Neural cell (in vitro differentiated cells): ENCODE results near the gene ZNF784. TPM values are rescaled to one million over a fixed set of nuclear protein-coding genes. Genes with fewer than 3 reads are reported as not detected.

Experiments
- H2AFZ ChIP-seq: fragments of 200-600, 300-800 bp; sonication (generic), shearing (Covaris generic); 2 replicates; pipeline ENCODE4 v1.6.0; 2014; ENCODE audit warnings: low read depth, mild to moderate bottlenecking, antibody characterized with exemption, low read length, moderate library complexity
- H3F3A ChIP-seq: fragments of 200-600 bp; shearing (Covaris generic); 2 replicates; pipeline ENCODE4 v1.6.1; 2016; ENCODE audit warnings: mild to moderate bottlenecking, moderate library complexity, mixed read lengths, antibody characterized with exemption, low read length; ENCODE audit not compliant: insufficient read depth, poor library complexity, severe bottlenecking
- H3K27ac ChIP-seq: fragments of 200-600, 300-800 bp; sonication (generic), shearing (Covaris generic); 2 replicates; pipeline ENCODE4 v1.5.1; 2014; ENCODE audit warnings: mild to moderate bottlenecking, low read length, moderate library complexity
- H3K27me3 ChIP-seq: fragments of 300-800, 200-600 bp; sonication (generic), shearing (Covaris generic); 2 replicates; pipeline ENCODE4 v1.6.0; 2014; ENCODE audit warnings: mild to moderate bottlenecking, low read depth, low read length, moderate library complexity; ENCODE audit not compliant: insufficient read depth
- H3K36me3 ChIP-seq: fragments of 300-800, 200-600 bp; sonication (generic), shearing (Covaris generic); 2 replicates; pipeline ENCODE4 v1.5.1; 2014; ENCODE audit warnings: mild to moderate bottlenecking, antibody characterized with exemption, low read length, moderate library complexity; ENCODE audit not compliant: insufficient read depth
- H3K4me2 ChIP-seq: fragments of 300-800, 200-600 bp; sonication (generic), shearing (Covaris generic); 2 replicates; pipeline ENCODE4 v1.6.0; 2014; ENCODE audit warnings: mild to moderate bottlenecking, low read length
- H3K4me3 ChIP-seq: fragments of 300-800, 200-600 bp; sonication (generic), shearing (Covaris generic); 2 replicates; pipeline ENCODE4 v1.5.1; 2014; ENCODE audit warnings: mild to moderate bottlenecking, low read length, moderate library complexity
- H3K79me2 ChIP-seq: fragments of 200-600 bp; shearing (Covaris generic); replicated peaks from 2 replicates; pipeline ENCODE4 v1.6.0; 2014; ENCODE audit warnings: mild to moderate bottlenecking, low read length, moderate library complexity; ENCODE audit not compliant: insufficient read depth
- H3K9ac ChIP-seq: fragments of 300-800, 200-600 bp; sonication (generic), shearing (Covaris generic); 2 replicates; pipeline ENCODE4 v1.6.1; 2016; ENCODE audit warnings: mild to moderate bottlenecking, low read length, mixed read lengths
- H3K9me2 ChIP-seq: fragments of 200-600 bp; shearing (Covaris generic); 2 replicates; pipeline ENCODE4 v1.6.1; 2016; ENCODE audit warnings: mild to moderate bottlenecking, low read length, mixed read lengths; ENCODE audit not compliant: insufficient read depth
- H3K9me3 ChIP-seq: fragments of 200-600, 300-800 bp; sonication (generic), shearing (Covaris generic); 2 replicates; pipeline ENCODE4 v1.6.1; 2016; ENCODE audit warnings: mild to moderate bottlenecking, mixed run types, low read length, moderate library complexity, mixed read lengths
- H4K20me1 ChIP-seq: fragments of 200-600 bp; shearing (Covaris generic); 2 replicates; pipeline ENCODE4 v1.6.1; 2016; ENCODE audit warnings: mild to moderate bottlenecking, mixed run types; ENCODE audit not compliant: insufficient read depth
- CTCF ChIP-seq: fragments of 450-650 bp; IDR thresholded peaks from 2 replicates; pipeline ENCODE4 v1.5.1; 2014; ENCODE audit warnings: antibody characterized with exemption, mild to moderate bottlenecking, moderate library complexity; ENCODE audit not compliant: poor library complexity, severe bottlenecking
- EP300 ChIP-seq: fragments of 450-650 bp; conservative IDR thresholded peaks from 2 replicates; pipeline ENCODE4 v1.6.1; 2014; ENCODE audit warnings: antibody characterized with exemption, mild to moderate bottlenecking, moderate library complexity; ENCODE audit not compliant: poor library complexity, severe bottlenecking
- EZH2 ChIP-seq: fragments of 200-600, 300-800 bp; shearing (Covaris generic), sonication (generic); IDR thresholded peaks from 2 replicates; pipeline ENCODE4 v1.6.1; 2014; ENCODE audit warnings: antibody characterized with exemption, low read length, borderline replicate concordance, mild to moderate bottlenecking; ENCODE audit not compliant: insufficient read depth, poor library complexity, severe bottlenecking
- MXI1 ChIP-seq: fragments of 450-650 bp; conservative IDR thresholded peaks from 2 replicates; pipeline ENCODE4 v1.6.1; 2014; ENCODE audit warnings: antibody characterized with exemption, mild to moderate bottlenecking; ENCODE audit not compliant: poor library complexity, severe bottlenecking
- POLR2AphosphoS5 ChIP-seq: IDR thresholded peaks from 2 replicates; pipeline ENCODE4 v1.6.1; 2012
- RAD21 ChIP-seq: fragments of 450-650 bp; conservative IDR thresholded peaks from 2 replicates; pipeline ENCODE4 v1.6.1; 2014; ENCODE audit warnings: antibody characterized with exemption, mild to moderate bottlenecking, moderate library complexity
- REST ChIP-seq: IDR thresholded peaks from 2 replicates; pipeline ENCODE4 v1.6.1; 2012; ENCODE audit warnings: borderline replicate concordance
- SMC3 ChIP-seq: fragments of 450-650 bp; conservative IDR thresholded peaks from 2 replicates; pipeline ENCODE4 v1.6.1; 2014; ENCODE audit warnings: antibody characterized with exemption, mild to moderate bottlenecking, moderate library complexity; ENCODE audit not compliant: poor library complexity
- TAF1 ChIP-seq: IDR thresholded peaks from 2 replicates; pipeline ENCODE4 v1.6.1; 2012; ENCODE audit warnings: low read depth
- polyA plus RNA-seq: library from polyadenylated mRNA; depleted of rRNA; stranded (reverse); fragments of >200 nt; gene quantifications from 2 replicates; pipeline ENCODE4 v1.2.3, GENCODE V29; 2014

ZNF784 gene
- polyA plus RNA-seq, 1 donor from 2014 or later: 10.3 TPM

GRCh38 chr19:55638864-55639359, 14.5 kb upstream of the ZNF784 start:
- no peak overlapping the region for H3K4me2 ChIP-seq
- H3K79me2 ChIP-seq: peaks cover 41% of the 10 kb centered on the region

GRCh38 chr19:55637534-55637933, 13.2 kb upstream of the ZNF784 start:
- Histone ChIP-seq H3F3A (no peaks in the 10 kb centered on the region), H3K9ac (no peak overlapping the region), H3K4me3 (no peak overlapping the region), H3K79me2 (peaks cover 35% of the 10 kb centered on the region), H3K36me3 (no peaks in the 10 kb centered on the region), H3K27me3 (no peaks in the 10 kb centered on the region), H3K9me3 (no peaks in the 10 kb centered on the region), H2AFZ (no peak overlapping the region), H3K9me2 (no peaks in the 10 kb centered on the region), H3K27ac (no peak overlapping the region), H3K4me2 (no peak overlapping the region), H4K20me1 (no peaks in the 10 kb centered on the region)
- no peak for TF ChIP-seq CTCF

More at GRCh38 chr19:55638864-55639359, 14.5 kb upstream of the ZNF784 start:
- no peak overlapping the region for H3K27ac ChIP-seq
- no peaks in the 10 kb centered on the region for H3K9me3 ChIP-seq
- H3K9me2 ChIP-seq: no peaks in the 10 kb centered on the region
- H4K20me1 ChIP-seq: no peaks in the 10 kb centered on the region
- no peaks in the 10 kb centered on the region for H3F3A ChIP-seq
- no peak overlapping the region for H2AFZ ChIP-seq
- TF ChIP-seq MXI1: no peak
- TF ChIP-seq SMC3: peak; percentile 39
- peak; percentile 65 for TF ChIP-seq CTCF
- H3K27me3 ChIP-seq: no peaks in the 10 kb centered on the region
- H3K36me3 ChIP-seq: no peaks in the 10 kb centered on the region
- no peak overlapping the region for H3K4me3 ChIP-seq
- H3K9ac ChIP-seq: no peak overlapping the region

GRCh38 chr19:55636723-55637122, 12.4 kb upstream of the ZNF784 start:
- Histone ChIP-seq H3K4me3 (no peak overlapping the region), H2AFZ (no peak overlapping the region), H3K9me2 (no peaks in the 10 kb centered on the region), H3K27ac (no peak overlapping the region), H3F3A (no peaks in the 10 kb centered on the region), H3K9ac (no peak overlapping the region), H3K9me3 (no peaks in the 10 kb centered on the region), H4K20me1 (no peaks in the 10 kb centered on the region), H3K27me3 (no peaks in the 10 kb centered on the region), H3K36me3 (no peaks in the 10 kb centered on the region), H3K4me2 (no peak overlapping the region), H3K79me2 (peaks cover 30% of the 10 kb centered on the region)
- TF ChIP-seq EP300: no peak
- TF ChIP-seq TAF1: no peak
- no peak for TF ChIP-seq POLR2AphosphoS5
- TF ChIP-seq RAD21: no peak
- TF ChIP-seq CTCF: no peak
- no peak for TF ChIP-seq REST
- no peak for TF ChIP-seq MXI1
- TF ChIP-seq EZH2: no peak
- no peak for TF ChIP-seq SMC3
